Purkinje cell (primary cell): Measurements from ENCODE around the gene LSM8. TPM values are rescaled to one million over a fixed set of nuclear protein-coding genes. Genes with fewer than 3 reads are reported as not detected.

Experiments used
- polyA plus RNA-seq: library from polyadenylated mRNA; unstranded; fragments of >200 nt; fragmentation: Nextera tagmentation; gene quantifications from 2 replicates; pipeline ENCODE4 v1.2.1, GENCODE V29; 2014

The LSM8 gene
- 53.6 and 79.1 TPM in 2 replicates for polyA plus RNA-seq

GRCh38 chr7:118183786-118184564 lies at the start of gene LSM8:
TSS of gene LSM8 (plus strand) at chr7:118184164. CDS start at chr7:118184224, 60 bp downstream.

GRCh38 chr7:118224521-118224920 lies 40.6 kb downstream of the LSM8 start, which contains the start of gene ANKRD7:
TSS of gene ANKRD7 (plus strand) at chr7:118224704. CDS start at chr7:118224831, 127 bp downstream.

Other genes with a start within 250 kb of the LSM8 start
- gene ANKRD7, start 40.5 kb downstream of the LSM8 start, polyA plus RNA-seq, result 5.8 TPM in 1 of 2 replicates, not detected in the other